Activated T-helper 2 cell treated with anti-CD3 and anti-CD28 coated beads, Interferon-gamma antibody, Interleukin-2, Interleukin-4, amounts not matched to agents 10 μg/mL and 5 μg/mL and 100 μg/mL, durations not matched to agents 14 hours and 24 hours and 36 hours (primary cell): ENCODE results near the gene SPATA6. TPM values are rescaled to one million over a fixed set of nuclear protein-coding genes. Genes with fewer than 3 reads are reported as not detected.
"Not testable (repeated sequence)": the region's sequence is repeated elsewhere in the genome, so short reads cannot be mapped to it uniquely, and the experiment has no call there.

Experiments
- DNase-seq: peaks from one replicate; pipeline ENCODE4 v3.0.0; 2021; ENCODE audit warnings: low spot score
- H3K27ac Mint-ChIP-seq: one replicate; pipeline ENCODE4 v1.8.0; 2021; ENCODE audit warnings: mixed read lengths
- H3K27me3 Mint-ChIP-seq: one replicate; pipeline ENCODE4 v1.8.0; 2021; ENCODE audit warnings: low read depth, mixed read lengths
- H3K36me3 Mint-ChIP-seq: one replicate; pipeline ENCODE4 v1.8.0; 2021; ENCODE audit warnings: low read depth, mixed read lengths
- H3K4me1 Mint-ChIP-seq: one replicate; pipeline ENCODE4 v1.8.0; 2021; ENCODE audit warnings: low read depth, mixed read lengths
- H3K4me3 Mint-ChIP-seq: one replicate; pipeline ENCODE4 v1.8.0; 2021; ENCODE audit warnings: low read depth, mild to moderate bottlenecking, moderate library complexity, mixed read lengths
- H3K9me3 Mint-ChIP-seq: one replicate; pipeline ENCODE4 v1.8.0; 2021; ENCODE audit warnings: mixed read lengths
- intact Hi-C: fragments of 100-400 bp; cut with micrococcal nuclease; formaldehyde crosslinking; loops from one replicate; pipeline ENCODE4 v1.15.1; 2023
- total RNA-seq: library from RNA; stranded (reverse); gene quantifications from 2 replicates; pipeline ENCODE4 v1.2.3, GENCODE V29; 2022

The SPATA6 gene
- total RNA-seq: 1.2 and 1.4 TPM in 2 replicates

- peak; percentile 88 for DNase-seq
- intact Hi-C loops: no loop called here
- peaks cover 14% of the 10 kb centered on the region for H3K4me1 Mint-ChIP-seq
- H3K4me3 Mint-ChIP-seq: peak within 1 kb of the TSS; percentile 80
- H3K27me3 Mint-ChIP-seq: peaks cover 23% of the 10 kb centered on the region
- H3K27ac Mint-ChIP-seq: no peak within 1 kb of the TSS
- no peaks in the 10 kb centered on the region for H3K9me3 Mint-ChIP-seq
- no peaks in the 10 kb centered on the region for H3K36me3 Mint-ChIP-seq
Observed at GRCh38 chr1:48471691-48472576, at the start of gene SPATA6. Gene SPATA6 (minus strand): TSS chr1:48472204. CDS start chr1:48472008, 196 bp downstream.

- not testable (repeated sequence) for H3K9me3 Mint-ChIP-seq
Observed at GRCh38 chr1:48519896-48520295, 47.9 kb upstream of the SPATA6 start.

GRCh38 chr1:48506870-48507269 lies 34.9 kb upstream of the SPATA6 start:
- Mint-ChIP-seq H3K27me3 (peaks cover 3% of the 10 kb centered on the region), H3K4me1 (no peaks in the 10 kb centered on the region), H3K4me3 (no peak overlapping the region), H3K9me3 (no peaks in the 10 kb centered on the region), H3K27ac (no peak overlapping the region), H3K36me3 (no peaks in the 10 kb centered on the region)
- no peak for DNase-seq
- intact Hi-C loops: no loop called here

More at GRCh38 chr1:48519896-48520295, 47.9 kb upstream of the SPATA6 start:
- H3K4me3 Mint-ChIP-seq, DNase-seq, H3K27me3 Mint-ChIP-seq, H3K36me3 Mint-ChIP-seq, H3K4me1 Mint-ChIP-seq, intact Hi-C loops, H3K27ac Mint-ChIP-seq: not testable (repeated sequence)

GRCh38 chr1:48500541-48501450 lies 28.8 kb upstream of the SPATA6 start:
- no peaks in the 10 kb centered on the region for H3K9me3 Mint-ChIP-seq
- intact Hi-C loops: no loop called here
- no peaks in the 10 kb centered on the region for H3K36me3 Mint-ChIP-seq
- no peak for DNase-seq
- H3K4me1 Mint-ChIP-seq: peaks cover 2% of the 10 kb centered on the region
- H3K4me3 Mint-ChIP-seq: no peak overlapping the region
- no peak overlapping the region for H3K27ac Mint-ChIP-seq
- no peaks in the 10 kb centered on the region for H3K27me3 Mint-ChIP-seq

GRCh38 chr1:48499211-48499735 lies 27.3 kb upstream of the SPATA6 start:
- Mint-ChIP-seq H3K36me3 (no peaks in the 10 kb centered on the region), H3K9me3 (no peaks in the 10 kb centered on the region), H3K27me3 (no peaks in the 10 kb centered on the region), H3K27ac (no peak overlapping the region), H3K4me3 (no peak overlapping the region), H3K4me1 (peaks cover 2% of the 10 kb centered on the region)
- intact Hi-C loops: no loop called here
- no peak for DNase-seq

- Mint-ChIP-seq H3K36me3 (no peaks in the 10 kb centered on the region), H3K27me3 (no peaks in the 10 kb centered on the region), H3K4me1 (peaks cover 2% of the 10 kb centered on the region), H3K27ac (no peak overlapping the region), H3K4me3 (no peak overlapping the region), H3K9me3 (no peaks in the 10 kb centered on the region)
- intact Hi-C loops: no loop called here
- peak; percentile 36 for DNase-seq
Observed at GRCh38 chr1:48498096-48498791, 26.2 kb upstream of the SPATA6 start.

GRCh38 chr1:48495911-48496310 lies 23.9 kb upstream of the SPATA6 start:
- Mint-ChIP-seq H3K9me3 (no peaks in the 10 kb centered on the region), H3K27ac (no peak overlapping the region), H3K4me3 (no peak overlapping the region), H3K4me1 (peaks cover 2% of the 10 kb centered on the region), H3K36me3 (no peaks in the 10 kb centered on the region), H3K27me3 (no peaks in the 10 kb centered on the region)
- no peak for DNase-seq
- intact Hi-C loops: no loop called here

- Mint-ChIP-seq H3K27ac (no peak overlapping the region), H3K9me3 (no peaks in the 10 kb centered on the region), H3K36me3 (no peaks in the 10 kb centered on the region), H3K27me3 (no peaks in the 10 kb centered on the region), H3K4me1 (peaks cover 2% of the 10 kb centered on the region), H3K4me3 (no peak overlapping the region)
- intact Hi-C loops: no loop called here
- DNase-seq: no peak
Observed at GRCh38 chr1:48495166-48495565, 23.2 kb upstream of the SPATA6 start.

GRCh38 chr1:48493970-48494769 lies 22.2 kb upstream of the SPATA6 start:
- H3K36me3 Mint-ChIP-seq: no peaks in the 10 kb centered on the region

GRCh38 chr1:48493041-48493440 lies 21.0 kb upstream of the SPATA6 start:
- DNase-seq: no peak

More at GRCh38 chr1:48493970-48494769, 22.2 kb upstream of the SPATA6 start:
- Mint-ChIP-seq H3K9me3 (no peaks in the 10 kb centered on the region), H3K27ac (no peak overlapping the region), H3K27me3 (no peaks in the 10 kb centered on the region), H3K4me1 (peaks cover 2% of the 10 kb centered on the region), H3K4me3 (no peak overlapping the region)
- DNase-seq: no peak
- intact Hi-C loops: no loop called here

GRCh38 chr1:48492392-48492791 lies 20.4 kb upstream of the SPATA6 start:
- no peak overlapping the region for H3K4me3 Mint-ChIP-seq
- DNase-seq: no peak
- no peaks in the 10 kb centered on the region for H3K27me3 Mint-ChIP-seq
- no peaks in the 10 kb centered on the region for H3K9me3 Mint-ChIP-seq
- H3K36me3 Mint-ChIP-seq: no peaks in the 10 kb centered on the region
- intact Hi-C loops: no loop called here
- H3K27ac Mint-ChIP-seq: no peak overlapping the region
- H3K4me1 Mint-ChIP-seq: no peaks in the 10 kb centered on the region

More at GRCh38 chr1:48493041-48493440, 21.0 kb upstream of the SPATA6 start:
- Mint-ChIP-seq H3K27ac (no peak overlapping the region), H3K4me3 (no peak overlapping the region), H3K36me3 (no peaks in the 10 kb centered on the region), H3K9me3 (no peaks in the 10 kb centered on the region), H3K27me3 (no peaks in the 10 kb centered on the region), H3K4me1 (no peaks in the 10 kb centered on the region)
- intact Hi-C loops: no loop called here

GRCh38 chr1:48488721-48489120 lies 16.7 kb upstream of the SPATA6 start:
- Mint-ChIP-seq H3K4me3 (no peak overlapping the region), H3K27me3 (no peaks in the 10 kb centered on the region), H3K9me3 (no peaks in the 10 kb centered on the region), H3K27ac (no peak overlapping the region), H3K4me1 (no peaks in the 10 kb centered on the region), H3K36me3 (no peaks in the 10 kb centered on the region)
- no peak for DNase-seq
- intact Hi-C loops: no loop called here
